K562 (cell line): Measurements from ENCODE around the gene PPP3R2.

Experiments
- BRF1 ChIP-seq: IDR thresholded peaks from 3 replicates; pipeline ENCODE4 v1.6.1; 2011; ENCODE audit warnings: borderline replicate concordance, mild to moderate bottlenecking; ENCODE audit not compliant: insufficient read length; ENCODE audit errors: extremely low read depth
- CTCF ChIP-seq, 3 experiments: IDR thresholded peaks in 2 of 3; conservative IDR thresholded peaks in 1 of 3; 2 replicates each; pipeline ENCODE4 v1.5.1; 2011 to 2012; ENCODE audit warnings: low read length in 3 of 3, mild to moderate bottlenecking in 3 of 3, control low read depth in 2 of 3, improper control_type of control experiment in 1 of 3, inconsistent platforms in 1 of 3, low read depth in 1 of 3, mixed read lengths in 1 of 3, moderate library complexity in 1 of 3; ENCODE audit not compliant: insufficient read depth in 2 of 3
- ELF4 ChIP-seq: fragments of 450-650 bp; formaldehyde crosslinking; IDR thresholded peaks from 2 replicates; pipeline ENCODE4 v1.4.0; 2022; ENCODE audit warnings: missing genetic modification characterization
- EP300 ChIP-seq: IDR thresholded peaks from 2 replicates; pipeline ENCODE4 v1.6.1; 2012; ENCODE audit warnings: low read length, improper control_type of control experiment
- JUN ChIP-seq, 2 experiments: sonication (generic) in 1 of 2; formaldehyde crosslinking in 1 of 2; IDR thresholded peaks; 2 replicates each; pipeline versions ENCODE4 v1.6.1 to v1.8.0; 2012 to 2022; ENCODE audit warnings: borderline replicate concordance in 2 of 2, mild to moderate bottlenecking in 2 of 2, improper control_type of control experiment in 1 of 2, low read depth in 1 of 2, low read length in 1 of 2, missing genetic modification reagents in 1 of 2
- NBN ChIP-seq: fragments of 450-650 bp; IDR thresholded peaks from 2 replicates; pipeline ENCODE4 v1.6.1; 2016; ENCODE audit warnings: low read depth, mild to moderate bottlenecking
- NELFE ChIP-seq: IDR thresholded peaks from 2 replicates; pipeline ENCODE4 v1.6.1; 2011; ENCODE audit warnings: mild to moderate bottlenecking; ENCODE audit not compliant: insufficient read depth, insufficient read length
- USF2 ChIP-seq: sonication (generic); formaldehyde crosslinking; IDR thresholded peaks from 2 replicates; pipeline ENCODE4 v1.5.0; 2020; ENCODE audit warnings: missing genetic modification reagents
- ZNF121 ChIP-seq: sonication (generic); formaldehyde crosslinking; conservative IDR thresholded peaks from 2 replicates; pipeline ENCODE4 v1.8.0; 2022; ENCODE audit warnings: missing genetic modification reagents
- ZNF133 ChIP-seq: fragments of 250-450 bp; sonication (Bioruptor Pico); IDR thresholded peaks from 2 replicates; pipeline ENCODE4 v1.4.0; 2020; ENCODE audit warnings: mild to moderate bottlenecking
- ZNF146 ChIP-seq: IDR thresholded peaks from one replicate; pipeline ENCODE4 v1.6.1; 2018; ENCODE audit warnings: missing compliant biosample characterization; ENCODE audit not compliant: unreplicated experiment
- TF ChIP-seq, protein P1 (sequence below): sonication (generic); formaldehyde crosslinking; IDR thresholded peaks from 2 replicates; pipeline ENCODE4 v1.9.0; 2022; ENCODE audit warnings: mild to moderate bottlenecking, missing genetic modification reagents

DNA sequence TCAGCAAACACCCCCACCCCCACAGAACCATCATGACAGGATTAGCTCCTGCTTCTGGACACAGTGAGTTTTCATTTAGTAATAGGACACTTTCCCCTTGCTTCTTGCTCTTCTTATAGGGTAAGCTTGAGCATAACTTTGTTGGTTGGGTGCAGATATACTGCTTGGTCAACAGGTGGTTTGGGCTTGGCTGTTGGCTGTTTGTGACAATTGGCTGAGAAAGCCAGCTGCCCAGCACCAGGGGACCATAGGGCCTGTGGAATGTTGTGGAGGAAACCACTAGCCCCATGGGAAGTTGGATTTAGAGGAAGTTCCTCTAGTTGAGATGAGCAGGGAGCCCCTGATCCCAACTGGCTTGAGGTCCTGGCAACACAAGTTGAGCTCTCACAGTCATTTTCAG lies 30.5 kb downstream of the PPP3R2 start:
- TF ChIP-seq JUN (IDR thresholded peaks at IDR 0.05; ENCODE audit: borderline replicate concordance, low read depth, low read length), result no peak
- no peak for TF ChIP-seq JUN (CRISPR knock-in tag; IDR thresholded peaks at IDR 0.05; ENCODE audit: borderline replicate concordance)
- no peak for TF ChIP-seq EP300
- TF ChIP-seq ELF4, result no peak
- TF ChIP-seq BRF1, result no peak
- TF ChIP-seq CTCF (IDR thresholded peaks at IDR 0.05 in 2 of 3, conservative IDR thresholded peaks at IDR 0.05 in 1 of 3; ENCODE audit: insufficient read depth in 2 of 3, low read depth in 1 of 3, low read length in 3 of 3), result no peak
- TF ChIP-seq NBN, result no peak
- no peak for TF ChIP-seq NELFE
- TF ChIP-seq ZNF146, result no peak
- TF ChIP-seq, protein P1, sequence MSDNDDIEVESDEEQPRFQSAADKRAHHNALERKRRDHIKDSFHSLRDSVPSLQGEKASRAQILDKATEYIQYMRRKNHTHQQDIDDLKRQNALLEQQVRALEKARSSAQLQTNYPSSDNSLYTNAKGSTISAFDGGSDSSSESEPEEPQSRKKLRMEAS (CRISPR knock-in tag), result no peak
- no peak for TF ChIP-seq ZNF121 (CRISPR knock-in tag)
- no peak for TF ChIP-seq ZNF133 (CRISPR knock-in tag)
- TF ChIP-seq USF2 (CRISPR knock-in tag), result no peak
